ENCODE measurements around the gene LHX2.

DNA sequence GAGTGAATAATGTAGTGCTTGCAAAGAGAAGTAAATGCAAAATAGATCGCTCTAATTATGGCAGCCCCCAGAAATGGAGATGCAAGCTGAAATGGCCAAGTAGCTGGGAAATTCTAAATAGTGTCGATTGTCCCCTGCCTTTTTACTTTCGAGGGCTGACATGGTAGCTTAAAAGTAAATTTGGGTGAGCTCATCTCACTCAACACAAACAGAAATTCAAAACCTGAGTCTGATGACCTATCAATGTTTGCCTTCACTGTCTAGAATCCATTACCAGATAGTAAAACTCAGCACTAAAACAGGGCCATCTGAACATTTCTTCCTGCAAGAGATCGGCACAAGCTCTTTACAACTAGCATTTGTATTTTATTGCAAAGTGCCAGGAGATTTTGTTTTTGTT, 7.0 kb upstream of the LHX2 start:
- TF ChIP-seq, protein P1, sequence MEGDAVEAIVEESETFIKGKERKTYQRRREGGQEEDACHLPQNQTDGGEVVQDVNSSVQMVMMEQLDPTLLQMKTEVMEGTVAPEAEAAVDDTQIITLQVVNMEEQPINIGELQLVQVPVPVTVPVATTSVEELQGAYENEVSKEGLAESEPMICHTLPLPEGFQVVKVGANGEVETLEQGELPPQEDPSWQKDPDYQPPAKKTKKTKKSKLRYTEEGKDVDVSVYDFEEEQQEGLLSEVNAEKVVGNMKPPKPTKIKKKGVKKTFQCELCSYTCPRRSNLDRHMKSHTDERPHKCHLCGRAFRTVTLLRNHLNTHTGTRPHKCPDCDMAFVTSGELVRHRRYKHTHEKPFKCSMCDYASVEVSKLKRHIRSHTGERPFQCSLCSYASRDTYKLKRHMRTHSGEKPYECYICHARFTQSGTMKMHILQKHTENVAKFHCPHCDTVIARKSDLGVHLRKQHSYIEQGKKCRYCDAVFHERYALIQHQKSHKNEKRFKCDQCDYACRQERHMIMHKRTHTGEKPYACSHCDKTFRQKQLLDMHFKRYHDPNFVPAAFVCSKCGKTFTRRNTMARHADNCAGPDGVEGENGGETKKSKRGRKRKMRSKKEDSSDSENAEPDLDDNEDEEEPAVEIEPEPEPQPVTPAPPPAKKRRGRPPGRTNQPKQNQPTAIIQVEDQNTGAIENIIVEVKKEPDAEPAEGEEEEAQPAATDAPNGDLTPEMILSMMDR (IDR thresholded peaks at IDR 0.05 in 8 of 11, conservative IDR thresholded peaks at IDR 0.05 in 3 of 11): no peak
- no peak for TF ChIP-seq POLR2AphosphoS5 (IDR thresholded peaks at IDR 0.05)
